ENCODE measurements around the gene VNN1.

GRCh38 chr6:132683543-132683942 is 30.3 kb downstream of the VNN1 start:
- TF ChIP-seq POLR2A (IDR thresholded peaks at IDR 0.05) = no peak
- TF ChIP-seq CTCF (IDR thresholded peaks at IDR 0.05) = no peak
- peak in 1 of 3 donors; percentile 14 for TF ChIP-seq POLR2AphosphoS5 (IDR thresholded peaks at IDR 0.05)

Measured in breast epithelium (tissue), 3 donors.